ENCODE measurements around the gene MAN2B2.
"Not testable (repeated sequence)": the region's sequence is repeated elsewhere in the genome, so short reads cannot be mapped to it uniquely, and the experiment has no call there.

The MAN2B2 gene

DNA sequence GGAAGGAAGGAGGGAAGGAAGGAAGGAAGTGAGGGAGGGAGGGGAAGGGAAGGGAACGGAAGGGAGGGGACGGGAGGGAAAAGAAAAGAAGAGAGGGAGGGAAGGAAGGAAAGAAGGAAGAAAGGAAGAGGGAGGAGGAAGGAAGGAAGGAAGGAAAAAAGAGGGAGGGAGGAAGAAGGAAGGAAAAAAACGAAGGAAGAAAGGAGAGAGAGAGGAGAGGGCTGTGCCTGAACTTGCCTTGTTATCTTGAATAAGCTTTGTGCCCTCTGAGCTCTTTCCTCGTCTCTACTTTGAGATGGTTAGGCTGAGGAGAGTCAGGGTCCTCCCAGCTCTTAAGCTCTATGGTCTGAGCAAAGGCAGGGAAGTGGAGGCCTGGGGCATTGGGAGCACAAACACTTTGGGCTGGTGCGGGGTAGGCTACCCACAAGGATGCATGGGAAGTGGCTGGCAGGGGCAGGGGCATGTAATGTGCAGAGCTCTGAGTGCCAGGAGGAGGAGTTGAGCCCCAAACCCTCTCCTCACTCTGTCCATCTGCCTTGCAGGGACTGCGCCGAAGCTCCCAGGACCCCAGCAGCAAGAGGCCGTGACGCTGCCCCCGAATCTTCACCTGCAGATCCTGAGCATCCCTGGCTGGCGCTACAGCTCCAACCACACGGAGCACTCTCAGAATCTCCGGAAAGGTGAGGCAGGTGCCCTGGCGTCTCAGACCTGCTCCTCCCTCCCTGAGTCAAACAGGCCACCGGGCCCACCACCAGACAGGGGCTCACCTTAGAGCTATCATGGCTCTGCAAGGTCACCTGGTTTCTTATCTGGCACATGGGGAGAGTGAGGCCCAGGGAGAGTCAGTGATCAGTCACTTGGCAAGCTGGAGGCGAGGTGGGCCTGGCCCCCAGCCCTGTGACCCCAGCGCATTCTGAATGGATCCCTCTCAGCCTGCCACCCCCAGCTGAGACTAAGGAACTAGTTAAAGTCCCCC is 39.0 kb downstream of the MAN2B2 start:
- no peak for DNase-seq

DNA sequence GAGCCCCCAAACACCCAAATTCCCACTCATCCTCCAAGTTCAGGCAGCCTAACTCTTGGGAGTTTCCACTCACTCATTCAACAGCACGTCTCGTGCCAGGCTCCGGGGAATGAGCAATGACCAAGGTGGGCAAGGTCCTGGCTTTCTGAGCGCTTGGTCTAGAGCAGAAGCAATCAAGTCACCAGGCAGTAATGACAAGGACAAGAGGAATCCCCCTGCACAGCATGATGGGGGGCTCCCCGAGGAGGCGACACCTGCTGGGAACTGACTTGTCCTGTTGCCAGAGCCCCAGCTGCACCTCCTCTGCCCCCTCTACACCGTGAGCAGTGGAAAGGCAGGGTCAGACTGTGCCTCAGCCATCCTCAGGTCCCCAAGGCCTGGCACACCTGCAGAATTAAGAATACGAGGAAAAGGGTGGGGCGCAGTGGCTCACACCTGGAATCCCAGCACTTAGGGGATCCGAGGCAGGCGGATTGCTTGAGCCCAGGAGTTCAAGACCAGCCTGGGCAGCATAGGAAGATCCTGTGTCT is 39.8 kb downstream of the MAN2B2 start:
- DNase-seq = no peak

DNA sequence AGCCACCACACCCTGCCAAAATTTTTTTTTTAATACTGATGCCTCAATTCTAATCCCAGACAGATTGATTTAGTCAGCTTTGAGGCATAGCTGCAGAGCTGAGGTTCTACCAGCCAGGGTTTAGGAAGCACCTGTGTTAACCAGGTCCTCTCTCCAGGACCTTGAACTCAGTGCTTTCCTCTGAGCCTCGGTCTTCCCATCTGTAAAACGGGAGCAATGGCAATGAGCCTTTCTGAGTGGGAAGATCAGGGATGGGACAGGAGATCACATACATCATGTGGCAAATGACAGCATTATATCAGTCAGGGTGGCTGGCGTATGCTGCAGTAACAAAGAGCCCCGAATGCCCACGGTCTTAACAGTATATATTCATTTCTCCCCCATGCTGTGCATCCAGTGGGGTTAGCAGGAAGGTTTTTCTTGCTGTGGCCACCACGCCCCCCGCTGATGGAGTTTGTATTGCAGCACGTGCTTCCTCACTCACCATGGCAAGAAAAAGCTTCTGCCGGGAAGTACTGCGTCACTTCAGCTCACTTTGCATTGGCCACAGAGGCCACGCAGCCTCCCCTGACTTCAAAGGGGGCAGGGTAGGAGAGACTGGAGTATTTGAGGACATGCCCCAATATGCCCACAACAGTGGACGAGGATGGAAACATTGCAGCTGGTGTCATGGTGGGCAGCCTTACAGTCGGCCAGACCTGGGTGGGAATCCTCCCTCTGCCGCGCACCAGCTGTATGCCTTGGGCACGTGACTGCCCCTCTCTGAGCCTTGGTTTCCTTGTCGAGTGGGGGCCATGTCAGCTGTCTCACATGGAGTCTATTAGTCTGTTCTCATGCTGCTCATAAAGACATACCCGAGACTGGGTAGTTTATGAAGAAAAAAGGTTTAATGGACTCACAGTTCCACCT is 41.4 kb downstream of the MAN2B2 start:
- no peak for DNase-seq

DNA sequence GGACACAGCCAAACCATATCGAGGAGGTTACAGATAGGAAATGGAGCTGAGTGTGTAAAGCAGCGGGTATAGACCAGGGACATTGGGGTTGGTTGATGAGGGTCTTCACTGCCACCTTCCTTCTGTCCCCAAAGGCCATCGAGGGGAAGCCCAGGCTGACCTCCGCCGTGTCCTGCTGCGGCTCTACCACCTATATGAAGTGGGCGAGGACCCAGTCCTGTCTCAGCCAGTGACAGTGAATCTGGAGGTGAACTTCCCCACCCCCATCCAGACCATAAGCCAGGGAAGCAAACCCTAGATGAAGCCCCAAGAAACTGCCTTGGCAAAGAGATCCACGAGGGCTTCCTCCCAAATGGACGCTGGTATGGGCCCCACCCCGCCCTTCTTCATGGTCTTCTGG is 42.3 kb downstream of the MAN2B2 start:
- no peak for DNase-seq

DNA sequence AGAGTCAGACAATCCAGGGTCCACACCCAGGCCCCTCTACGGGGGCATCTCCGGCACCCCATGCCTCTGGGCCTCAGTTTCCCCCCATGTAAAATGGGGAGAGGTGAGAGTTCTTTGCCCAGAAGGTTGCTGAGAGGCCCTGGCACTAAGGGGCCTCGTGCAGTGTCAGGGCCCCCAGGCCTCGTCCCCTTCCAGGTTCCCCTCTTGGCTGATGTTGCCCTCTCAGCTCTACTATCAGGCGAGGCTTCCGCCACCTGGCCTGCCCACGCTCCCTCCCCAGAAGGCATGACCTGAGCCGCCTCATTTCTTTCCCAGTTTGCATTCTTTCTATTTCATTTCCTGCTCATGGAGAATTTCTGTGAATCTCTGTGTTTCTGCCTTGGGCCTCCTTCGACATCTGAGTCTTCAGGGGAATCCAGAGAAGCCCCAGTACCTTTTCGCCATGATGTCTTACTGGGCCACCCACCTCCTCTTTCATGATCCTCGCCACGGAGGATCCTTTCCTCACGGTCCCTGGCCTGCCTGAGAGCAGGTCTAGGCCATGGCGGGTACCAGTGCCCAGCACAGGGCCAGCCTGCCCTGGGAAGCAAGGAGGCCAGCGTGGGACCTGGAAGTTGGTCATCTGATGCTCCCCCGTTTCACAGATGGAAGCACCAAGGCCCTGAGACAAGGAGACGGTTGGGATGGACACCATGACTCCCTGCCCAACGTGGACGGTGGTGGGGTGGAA is 43.6 kb downstream of the MAN2B2 start:
- no peak for DNase-seq

DNA sequence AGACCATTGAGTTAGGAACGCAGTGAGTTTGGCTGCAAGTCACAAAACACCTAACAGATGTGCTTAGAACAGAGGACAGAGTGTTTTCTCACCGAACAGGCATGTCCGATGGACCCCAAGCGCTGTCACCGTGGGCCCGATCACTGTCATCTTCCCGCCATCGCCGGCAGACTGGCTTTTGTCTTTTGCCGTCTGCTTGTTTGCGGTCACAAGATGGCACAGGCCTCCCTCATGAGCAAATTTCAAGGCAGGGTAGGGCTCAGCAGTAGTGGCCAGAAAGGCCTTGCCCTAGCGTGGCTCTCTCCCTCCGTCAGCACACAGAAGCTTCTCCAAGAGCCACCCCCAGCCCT is 44.1 kb downstream of the MAN2B2 start:
- DNase-seq = no peak

DNA sequence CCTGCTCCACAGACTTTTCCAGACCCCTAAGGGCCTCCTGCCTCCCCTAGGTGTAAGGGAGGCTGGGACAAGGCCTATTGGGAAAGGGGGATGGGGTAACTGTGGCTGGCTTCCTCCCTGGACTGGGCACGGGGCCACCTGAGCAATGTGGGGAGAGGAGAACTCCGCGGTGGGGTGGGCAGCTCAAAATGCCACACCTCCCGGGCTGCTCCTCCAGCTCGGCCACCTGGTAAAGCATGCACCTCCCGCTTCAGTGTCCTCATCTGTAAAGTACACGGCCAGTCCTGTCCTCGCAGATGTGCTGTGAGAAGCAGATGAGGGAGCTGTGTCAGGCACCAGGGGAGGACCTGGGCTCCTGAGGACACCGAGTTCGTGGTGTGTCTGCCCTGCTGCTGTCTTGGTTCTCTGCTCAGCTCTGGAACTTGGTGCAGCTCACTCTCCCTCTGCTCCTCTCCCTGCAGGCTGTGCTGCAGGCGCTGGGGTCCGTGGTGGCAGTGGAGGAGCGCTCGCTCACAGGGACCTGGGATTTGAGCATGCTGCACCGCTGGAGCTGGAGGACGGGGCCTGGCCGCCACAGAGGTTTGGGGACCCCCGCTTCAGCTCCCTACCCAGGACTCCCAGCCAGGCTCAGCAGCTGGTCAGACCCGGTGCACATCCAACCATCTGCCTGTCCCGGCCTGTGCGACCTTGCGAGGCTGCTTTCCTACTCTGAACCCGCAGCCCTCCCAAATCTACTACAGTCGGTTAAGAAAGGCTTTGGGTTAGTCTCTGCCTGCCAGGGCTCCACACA is 44.7 kb downstream of the MAN2B2 start:
- DNase-seq = no peak

DNA sequence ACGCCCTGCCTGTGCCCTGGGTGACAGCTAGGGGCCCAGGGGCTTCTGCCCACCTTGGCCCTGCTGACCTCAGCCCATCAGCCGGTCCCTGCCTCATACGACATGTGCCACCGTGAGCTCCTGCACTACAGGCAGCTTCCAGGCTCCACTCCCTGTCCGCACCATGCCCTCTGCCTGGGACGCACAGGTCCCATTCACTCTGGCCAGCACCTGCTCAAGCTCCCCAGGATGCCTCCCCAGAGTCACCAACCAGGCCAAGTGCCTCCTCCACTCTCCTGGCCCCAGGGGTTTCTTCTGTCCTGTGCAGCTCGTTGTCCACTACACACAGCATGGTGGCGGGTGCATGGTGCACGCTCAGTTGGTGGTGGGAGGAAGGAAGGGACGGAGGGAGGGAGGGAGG is 45.3 kb downstream of the MAN2B2 start:
- DNase-seq = no peak

DNA sequence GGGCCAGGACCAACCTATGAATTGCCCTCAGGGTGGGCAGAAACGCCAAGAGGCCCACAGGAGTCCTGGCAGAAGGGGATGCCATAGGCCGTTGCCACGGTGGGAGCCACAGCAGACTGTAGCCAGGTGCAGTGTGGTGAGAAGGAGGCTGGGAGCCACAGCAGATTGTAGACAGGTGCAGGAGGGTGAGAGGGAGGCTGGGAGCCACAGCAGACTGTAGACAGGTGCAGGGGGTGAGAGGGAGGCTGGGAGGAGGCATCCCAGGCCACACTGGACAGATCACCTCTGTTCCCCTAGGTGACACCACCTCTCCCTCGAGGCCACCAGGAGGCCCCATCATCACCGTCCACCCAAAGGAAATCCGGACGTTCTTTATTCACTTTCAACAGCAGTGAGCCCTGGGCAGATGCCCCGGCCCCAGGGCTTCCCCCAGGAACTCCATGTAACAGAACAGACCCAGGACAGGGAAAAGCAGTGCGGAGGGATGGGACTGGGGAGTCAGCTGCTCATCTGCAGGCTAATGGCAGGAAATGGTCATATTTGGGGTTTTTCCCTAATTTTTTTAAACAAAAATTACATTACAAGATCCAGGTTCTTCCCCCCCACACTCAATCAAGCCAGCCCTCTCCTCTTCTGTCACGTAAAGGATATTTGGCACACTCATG is 46.0 kb downstream of the MAN2B2 start:
- no peak for DNase-seq

DNA sequence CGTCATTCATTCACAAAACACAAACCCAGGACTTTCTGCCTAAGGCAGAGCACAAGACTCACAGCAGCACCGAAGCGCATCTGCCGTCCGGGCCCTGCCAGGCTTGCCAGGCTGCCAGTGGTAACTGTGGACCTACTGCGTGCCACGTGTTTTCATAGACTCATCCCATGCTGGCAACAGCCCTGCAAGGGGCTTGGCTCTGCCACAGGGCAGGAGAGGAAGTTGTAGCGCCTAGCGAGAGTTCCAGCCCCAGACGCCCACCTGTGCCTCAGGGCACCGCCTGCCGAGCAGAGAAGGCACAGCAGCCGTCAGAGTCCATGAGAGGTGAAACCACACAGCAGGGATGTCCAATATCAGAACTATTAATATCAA is 46.6 kb downstream of the MAN2B2 start:
- no peak for DNase-seq

DNA sequence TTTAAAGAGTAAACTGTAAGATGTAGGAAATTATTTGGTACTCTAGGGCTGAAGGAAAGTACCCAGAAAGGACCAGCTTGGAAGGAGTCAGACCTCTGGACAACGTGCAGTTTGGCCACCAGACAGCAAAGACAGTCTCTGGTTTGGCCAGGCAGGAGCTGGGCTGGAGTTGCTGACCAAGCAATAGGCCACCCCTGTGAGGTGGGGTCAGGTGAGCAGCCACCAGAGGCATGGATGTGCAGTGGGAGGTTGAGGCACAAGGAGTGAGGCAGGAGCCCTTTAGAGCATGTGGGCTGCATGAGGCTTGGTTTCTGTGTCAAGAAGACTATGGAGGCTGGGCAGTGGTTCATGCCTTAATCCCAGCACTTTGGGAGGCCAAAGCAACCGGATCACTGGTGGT is 47.8 kb downstream of the MAN2B2 start:
- no peak for DNase-seq

DNA sequence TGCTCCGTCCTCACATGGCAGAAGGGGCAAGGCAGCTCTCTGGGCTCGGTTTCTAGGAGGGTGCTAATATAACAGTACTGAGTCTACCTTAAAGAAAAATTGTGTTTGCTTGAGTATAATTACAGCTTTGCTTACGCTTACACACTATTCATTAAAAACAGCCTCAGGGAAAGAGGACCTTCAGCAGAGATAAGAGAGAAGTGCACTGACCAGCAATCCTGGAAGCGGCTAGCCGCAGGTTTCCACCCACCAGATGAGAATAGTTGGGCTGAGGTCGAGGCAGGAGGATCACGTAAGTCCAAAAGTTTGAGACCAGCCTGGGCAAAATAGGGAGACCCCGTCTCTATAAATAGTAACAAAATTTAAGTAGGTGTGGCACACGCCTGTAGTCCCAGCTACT is 50.3 kb downstream of the MAN2B2 start:
- DNase-seq = no peak

DNA sequence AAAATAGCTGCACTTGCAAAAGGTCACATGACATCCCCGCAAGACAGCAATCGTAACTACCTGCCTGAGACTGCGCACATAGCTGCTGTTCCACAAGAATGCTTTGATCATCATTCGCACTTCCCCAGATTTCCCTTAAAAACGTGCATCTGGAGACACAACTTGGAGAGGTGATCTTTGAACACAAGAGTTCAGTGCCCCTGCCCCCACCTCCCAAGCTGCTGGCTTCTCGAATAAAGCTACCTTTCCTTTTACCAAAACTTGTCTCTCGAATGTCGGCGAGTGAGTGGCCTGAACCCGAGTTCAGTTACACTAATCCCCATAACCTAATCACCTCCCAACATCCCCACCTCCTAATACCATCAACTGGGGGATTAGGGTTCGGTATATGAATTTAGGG is 51.1 kb downstream of the MAN2B2 start:
- DNase-seq = no peak

DNA sequence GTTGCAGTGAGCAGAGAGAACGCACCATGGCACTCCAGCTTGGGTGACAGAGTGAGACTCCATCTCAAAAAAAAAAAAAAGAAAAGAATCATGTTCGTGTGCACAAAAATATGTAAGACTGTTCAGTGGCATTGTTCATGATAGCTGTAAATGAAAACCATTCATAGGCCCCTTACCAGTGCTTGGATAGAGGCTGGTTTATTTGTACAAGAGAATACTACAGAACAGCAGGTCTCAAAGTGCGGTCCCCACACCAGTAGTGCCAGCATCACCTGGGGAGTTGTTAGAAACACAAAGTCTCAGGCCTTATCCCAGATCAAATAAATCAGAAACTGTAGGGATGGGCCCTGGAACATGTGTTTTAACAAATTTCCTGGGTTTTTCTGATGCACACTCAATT is 52.8 kb downstream of the MAN2B2 start:
- no peak for DNase-seq

DNA sequence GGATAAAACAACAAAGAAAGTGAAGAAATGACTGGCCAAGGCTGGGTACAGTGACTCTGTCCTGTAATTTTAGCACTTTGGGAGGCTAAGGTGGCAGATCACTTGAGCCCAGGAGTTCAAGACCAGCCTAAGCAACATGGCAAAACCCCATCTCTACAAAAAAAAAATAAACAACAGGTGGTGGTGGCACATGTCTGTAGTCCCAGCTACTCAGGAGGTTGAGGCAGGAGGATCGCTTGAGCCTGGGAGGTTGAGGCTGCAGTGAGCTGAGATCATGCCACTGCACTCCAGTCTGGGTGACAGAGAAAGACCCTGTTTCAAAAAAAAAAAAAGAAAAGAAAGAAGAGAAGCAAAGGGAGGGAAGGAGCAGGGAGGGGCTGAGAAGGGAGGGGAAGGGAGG is 53.5 kb downstream of the MAN2B2 start:
- DNase-seq = not testable (repeated sequence)

DNA sequence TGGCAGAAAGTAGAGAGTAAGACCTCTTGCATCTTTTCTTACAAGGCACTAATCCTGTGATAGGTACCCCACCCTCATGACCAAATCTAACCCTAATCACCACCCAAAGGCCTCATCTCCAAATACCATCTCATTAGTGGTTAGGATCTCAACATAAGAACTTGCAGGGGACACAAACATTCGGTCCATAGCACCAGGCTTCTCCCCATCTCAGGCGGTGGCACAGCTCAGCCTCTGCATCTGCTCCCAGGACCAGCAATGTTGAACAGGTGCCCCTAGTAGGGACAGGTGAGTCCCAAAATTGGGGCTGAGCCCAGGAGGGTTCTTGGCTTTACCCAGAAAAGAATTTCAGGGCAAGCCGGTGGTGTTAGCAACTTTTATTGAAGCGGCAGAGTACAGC is 57.1 kb downstream of the MAN2B2 start:
- DNase-seq = no peak

DNA sequence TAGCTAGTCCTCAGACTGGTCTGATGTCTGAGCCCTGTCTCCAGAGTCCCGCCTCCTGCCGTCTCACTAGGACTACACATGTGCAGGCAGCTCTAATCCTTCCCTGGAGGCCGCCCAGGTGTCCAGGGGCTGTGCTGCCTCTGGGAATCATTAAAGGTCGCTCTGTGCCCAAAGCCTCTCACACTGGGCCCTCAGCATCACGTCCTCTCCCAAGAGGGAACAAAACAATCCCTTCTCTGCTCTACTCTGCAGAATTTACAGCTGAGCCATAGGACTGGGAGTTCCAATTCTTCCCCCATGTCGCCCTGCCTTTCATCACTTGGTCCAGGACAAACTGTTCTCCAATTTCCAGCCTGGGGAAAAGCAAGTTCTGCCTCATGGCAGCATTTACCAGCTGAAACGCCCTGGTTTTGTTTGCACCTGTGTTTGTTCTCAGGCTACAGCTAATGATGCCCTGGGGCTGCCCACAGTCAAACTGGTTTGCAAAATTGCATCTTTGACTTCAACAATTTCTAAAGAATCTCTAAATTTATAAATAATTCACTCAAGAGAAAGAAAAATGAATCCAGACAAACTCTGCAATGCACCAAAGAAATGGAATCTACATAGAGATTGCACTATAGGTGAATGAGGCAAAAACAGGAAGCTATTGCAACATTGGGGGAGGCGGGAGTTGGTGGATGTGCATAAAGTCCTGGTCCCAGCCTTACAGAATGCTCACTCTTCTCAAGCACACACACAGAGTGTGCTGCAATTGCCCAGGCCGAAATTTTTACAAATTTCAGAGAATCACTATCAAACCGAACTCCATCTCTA is 58.3 kb downstream of the MAN2B2 start:
- DNase-seq = no peak

DNA sequence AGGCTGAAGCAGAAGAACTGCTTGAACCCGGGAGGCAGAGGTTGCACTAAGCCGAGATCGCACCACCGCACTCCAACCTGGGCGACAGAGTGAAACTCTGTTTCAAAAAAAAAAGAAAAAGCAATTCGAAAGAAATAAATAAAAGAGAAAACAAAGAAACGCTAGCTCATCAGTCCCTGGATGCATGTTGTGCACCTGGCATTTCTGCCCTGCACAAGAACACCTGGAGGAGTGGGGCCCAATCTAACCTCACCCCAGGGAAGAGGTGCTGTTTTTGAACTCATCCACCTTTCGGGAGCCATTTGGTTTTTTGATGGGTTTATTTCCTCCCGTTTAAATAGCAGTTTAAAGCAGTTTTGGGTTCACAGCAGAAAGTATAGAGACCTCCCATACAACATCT is 59.8 kb downstream of the MAN2B2 start:
- DNase-seq = no peak

DNA sequence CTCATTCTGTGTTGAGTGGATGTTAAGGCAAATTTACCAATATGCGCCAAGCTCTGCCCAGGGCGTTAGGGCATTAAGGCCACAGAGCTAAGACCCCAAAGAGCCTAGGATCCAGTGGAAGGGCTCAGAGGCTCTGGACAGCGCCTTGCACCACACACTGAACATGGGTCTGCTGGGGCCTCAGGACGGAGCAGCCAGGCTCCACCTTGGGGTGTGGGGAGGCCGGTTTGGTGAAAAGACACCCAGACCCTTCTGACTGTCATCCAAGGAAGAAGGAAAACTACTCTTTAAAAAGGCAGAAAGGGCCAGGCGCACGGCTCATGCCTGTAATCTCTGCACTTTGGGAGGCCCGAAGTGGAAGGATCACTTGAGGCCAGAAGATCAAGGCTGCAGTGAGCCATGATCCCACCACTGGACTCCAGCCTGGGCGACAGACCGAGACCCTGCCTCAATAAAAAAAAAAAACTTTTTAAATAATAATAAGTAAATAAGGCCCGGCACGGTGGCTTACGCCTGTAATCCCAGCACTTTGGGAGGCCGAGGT is 64.2 kb downstream of the MAN2B2 start:
- DNase-seq = no peak

Measured in nucleus accumbens (tissue), 56 donors.